Uterus (tissue), 4 donors: ENCODE results near the gene EIF4B. TPM values are rescaled to one million over a fixed set of nuclear protein-coding genes. Genes with fewer than 3 reads are reported as not detected.
A peak's percentile ranks its signal among the peaks of the same experiment; 100 is the strongest.

Experiments
- DNase-seq, 2 donors: peaks; one replicate each; pipeline ENCODE4 v3.0.0-alpha.2; 2019 to 2020
- H3K27ac ChIP-seq, 2 donors: fragments of 200-600 bp; sonication (generic); 1 replicate in 1 of 2; 2 replicates in 1 of 2; pipeline ENCODE4 v1.5.1; 2016 to 2018
- H3K27me3 ChIP-seq, 2 donors: fragments of 200-600 bp; sonication (generic); one replicate each; pipeline ENCODE4 v1.5.1; 2018 to 2019; ENCODE audit warnings: control low read depth in 1 of 2
- H3K36me3 ChIP-seq, 2 donors: fragments of 200-600 bp; sonication (generic); one replicate each; pipeline ENCODE4 v1.5.1; 2019; ENCODE audit warnings: control low read depth in 1 of 2
- H3K4me1 ChIP-seq, 2 donors: fragments of 200-600 bp; sonication (generic); one replicate each; pipeline ENCODE4 v1.5.1; 2018 to 2019; ENCODE audit warnings: control low read depth in 1 of 2
- H3K4me3 ChIP-seq, 2 donors: fragments of 200-600 bp; sonication (generic); 1 replicate in 1 of 2; 2 replicates in 1 of 2; pipeline ENCODE4 v1.5.1; 2018 to 2019; ENCODE audit warnings: mild to moderate bottlenecking in 1 of 2
- H3K9me3 ChIP-seq, 2 donors: fragments of 200-600 bp; sonication (generic); one replicate each; pipeline ENCODE4 v1.5.1; 2019; ENCODE audit warnings: control low read depth in 1 of 2
- CTCF ChIP-seq, 4 experiments: fragments of 200-600 bp in 2 of 4; fragments of 450-650 bp in 2 of 4; sonication (generic) in 2 of 4; IDR thresholded peaks; one replicate each; pipeline ENCODE4 v1.5.1; 2016 to 2019; ENCODE audit warnings: antibody characterized with exemption in 4 of 4, mild to moderate bottlenecking in 2 of 4, moderate library complexity in 1 of 4
- POLR2A ChIP-seq, 2 donors: fragments of 450-650 bp; IDR thresholded peaks; one replicate each; pipeline ENCODE4 v1.6.1; 2016; ENCODE audit warnings: antibody characterized with exemption in 2 of 2, mild to moderate bottlenecking in 1 of 2, moderate library complexity in 1 of 2
- intact Hi-C: fragments of 100-400 bp; cut with DNase I; formaldehyde crosslinking; loops from one replicate; pipeline ENCODE4 v1.15.1; 2023; ENCODE audit warnings: low total_unique reads
- total RNA-seq, 4 donors: library from RNA; depleted of rRNA in 3 of 4; stranded (reverse); fragments of >200 nt in 3 of 4; gene quantifications; one replicate each; pipeline versions ENCODE4 v1.1.0 to v1.2.4, GENCODE V29; 2014 to 2023
- donor health status: DM: yes; HTN: yes; CAD: no.

The EIF4B gene
- total RNA-seq, 4 donors from 2014 or later: 388 to 1,076 (median 585) TPM

DNA sequence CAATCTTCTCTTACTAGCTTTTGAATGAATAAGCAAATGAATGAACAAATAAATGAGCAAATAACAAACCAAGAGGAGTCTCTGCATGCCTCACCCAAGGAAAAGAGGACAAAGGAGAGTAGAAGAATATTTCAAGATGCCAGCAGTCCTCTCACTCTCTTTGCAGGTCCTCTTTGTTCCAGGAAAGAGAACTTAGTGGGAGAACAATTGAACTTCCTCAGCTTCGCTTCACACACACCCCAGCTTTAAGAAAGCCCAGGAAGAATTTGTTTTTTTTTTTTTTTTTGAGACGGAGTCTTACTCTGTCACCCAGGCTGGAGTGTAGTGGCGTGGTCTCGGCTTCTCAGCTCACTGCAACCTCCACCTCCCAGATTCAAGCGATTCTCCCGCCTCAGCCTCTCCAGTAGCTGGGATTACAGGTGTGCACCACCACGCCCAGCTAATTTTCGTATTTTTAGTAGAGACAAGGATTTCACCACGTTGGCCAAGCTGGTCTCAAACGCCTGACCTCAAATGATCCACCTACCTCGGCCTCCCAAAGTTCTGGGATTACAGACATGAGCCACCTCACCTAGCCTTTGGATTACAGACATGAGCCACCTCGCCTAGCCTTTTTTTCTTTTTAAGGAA is 37.0 kb upstream of the EIF4B start:
- TF ChIP-seq POLR2A (IDR thresholded peaks at IDR 0.05) (no peak), CTCF (IDR thresholded peaks at IDR 0.05) (no peak)
- Histone ChIP-seq H3K27me3 (no peaks in the 10 kb centered on the region), H3K4me1 (no peaks in the 10 kb centered on the region), H3K27ac (no peak overlapping the region), H3K36me3 (no peaks in the 10 kb centered on the region), H3K9me3 (no peaks in the 10 kb centered on the region), H3K4me3 (no peak overlapping the region)
- intact Hi-C loops: no loop called here
- DNase-seq: no peak

- no peak overlapping the region for H3K4me3 ChIP-seq
- no peaks in the 10 kb centered on the region for H3K36me3 ChIP-seq
- intact Hi-C loops: loop anchor here (10.0 kb wide), 1 partner anchor 815 kb away; no protein-coding TSS in a partner anchor
- no peak for DNase-seq
- H3K27ac ChIP-seq: no peak overlapping the region
- no peaks in the 10 kb centered on the region for H3K9me3 ChIP-seq
- H3K27me3 ChIP-seq: no peaks in the 10 kb centered on the region
- TF ChIP-seq CTCF (IDR thresholded peaks at IDR 0.05) (no peak), POLR2A (IDR thresholded peaks at IDR 0.05) (no peak)
- H3K4me1 ChIP-seq: no peaks in the 10 kb centered on the region
Observed at GRCh38 chr12:52969828-52970569, 36.3 kb upstream of the EIF4B start.

- Histone ChIP-seq H3K27me3 (no peaks in the 10 kb centered on the region), H3K4me3 (no peak overlapping the region), H3K4me1 (no peaks in the 10 kb centered on the region), H3K27ac (peak overlapping the region in 1 of 2 donors; percentile 22), H3K9me3 (no peaks in the 10 kb centered on the region), H3K36me3 (no peaks in the 10 kb centered on the region)
- TF ChIP-seq POLR2A (IDR thresholded peaks at IDR 0.05): no peak
- no peak for DNase-seq
- intact Hi-C loops: loop anchor here (10.0 kb wide), 1 partner anchor 817 kb away; no protein-coding TSS in a partner anchor
Observed at GRCh38 chr12:52971679-52972329, 34.5 kb upstream of the EIF4B start.

- no peaks in the 10 kb centered on the region for H3K9me3 ChIP-seq
- TF ChIP-seq POLR2A (IDR thresholded peaks at IDR 0.05) (no peak), CTCF (IDR thresholded peaks at IDR 0.05) (no peak)
- H3K36me3 ChIP-seq: no peaks in the 10 kb centered on the region
- no peaks in the 10 kb centered on the region for H3K4me1 ChIP-seq
- H3K4me3 ChIP-seq: no peak overlapping the region
- intact Hi-C loops: loop anchor here (5.0 to 10.0 kb wide), 2 partner anchors 88 to 820 kb away; no protein-coding TSS in a partner anchor
- H3K27me3 ChIP-seq: no peaks in the 10 kb centered on the region
- H3K27ac ChIP-seq: peak overlapping the region in 1 of 2 donors; percentile 41
- no peak for DNase-seq
Observed at GRCh38 chr12:52975204-52975603, 31.1 kb upstream of the EIF4B start.

DNA sequence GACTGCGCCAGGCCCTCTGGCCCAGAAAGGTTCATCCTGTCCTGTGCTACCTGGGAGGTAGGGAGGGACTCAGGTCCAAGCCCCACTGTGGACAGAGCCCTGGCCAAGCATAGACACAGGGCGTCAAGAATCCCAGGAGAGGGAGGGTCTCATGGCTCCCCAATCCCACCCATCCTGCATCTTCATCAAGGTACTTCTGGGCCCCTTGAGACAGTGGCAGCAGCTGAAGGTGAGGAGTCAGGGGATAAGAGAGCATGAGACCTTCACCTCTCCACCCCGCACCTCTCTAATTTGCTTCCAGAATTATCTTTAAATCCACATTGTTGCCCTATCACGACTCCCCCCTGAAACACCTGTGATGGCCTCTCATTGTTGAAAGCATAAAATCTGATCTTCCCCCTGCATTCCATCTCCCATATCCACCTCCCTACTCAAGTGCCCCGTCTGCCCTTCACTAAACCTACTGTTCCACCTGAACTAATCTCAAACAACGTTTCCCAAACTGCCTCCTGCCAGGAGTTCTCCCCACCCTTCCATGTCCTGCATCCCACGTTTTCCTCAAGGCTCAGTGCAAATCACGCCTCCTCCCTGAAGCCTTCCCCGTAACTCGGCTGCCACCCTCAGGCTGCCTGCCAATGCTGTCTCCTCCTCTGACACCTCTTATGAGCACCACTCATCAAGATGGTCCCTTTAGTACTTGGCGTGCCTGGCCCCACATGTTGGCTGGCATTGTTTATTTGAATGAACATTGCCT is 30.3 kb upstream of the EIF4B start:
- DNase-seq: no peak
- TF ChIP-seq CTCF (IDR thresholded peaks at IDR 0.05): no peak
- Histone ChIP-seq H3K9me3 (no peaks in the 10 kb centered on the region), H3K36me3 (no peaks in the 10 kb centered on the region), H3K4me3 (no peak overlapping the region), H3K27ac (peak overlapping the region in 1 of 2 donors; percentile 41), H3K4me1 (no peaks in the 10 kb centered on the region), H3K27me3 (no peaks in the 10 kb centered on the region)
- intact Hi-C loops: loop anchor here (5.0 to 10.0 kb wide), 2 partner anchors 89 to 821 kb away; no protein-coding TSS in a partner anchor
